Measurements from ENCODE around the gene GOLT1A.

Gene GOLT1A

DNA sequence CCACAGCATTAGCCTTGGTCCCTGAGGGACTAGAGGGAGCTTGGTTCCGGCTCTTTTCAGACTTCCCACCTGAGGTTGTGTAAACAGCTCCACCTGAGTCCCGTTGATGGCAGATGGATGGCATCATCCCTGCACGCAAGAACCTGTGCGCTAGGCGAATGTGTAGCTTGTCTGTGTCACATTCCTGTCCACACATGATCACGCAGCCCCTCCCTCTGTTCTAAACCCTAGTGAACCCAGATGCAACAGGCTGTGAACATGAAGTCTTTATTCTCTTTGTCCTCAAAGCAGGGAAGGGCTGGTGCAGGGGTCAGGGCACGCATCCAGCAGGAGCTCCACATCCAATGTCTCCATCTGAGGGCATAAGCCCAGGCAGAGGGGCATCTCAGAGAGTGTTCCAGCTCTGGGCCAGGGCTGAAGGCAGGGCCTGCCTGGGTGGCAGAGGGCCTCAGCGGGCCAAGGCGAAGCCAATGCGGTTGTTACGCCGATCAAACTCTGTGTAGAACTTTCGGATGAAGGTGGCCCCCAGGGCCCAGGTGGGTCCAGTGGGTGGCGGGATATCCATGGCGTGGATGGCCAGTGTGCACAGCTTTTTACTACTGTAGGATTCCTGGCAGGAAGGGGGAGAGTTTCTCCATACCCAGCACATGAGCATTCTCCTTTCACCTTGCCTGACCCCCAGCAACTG lies 59.1 kb downstream of the GOLT1A start:
- TF ChIP-seq, protein P1, sequence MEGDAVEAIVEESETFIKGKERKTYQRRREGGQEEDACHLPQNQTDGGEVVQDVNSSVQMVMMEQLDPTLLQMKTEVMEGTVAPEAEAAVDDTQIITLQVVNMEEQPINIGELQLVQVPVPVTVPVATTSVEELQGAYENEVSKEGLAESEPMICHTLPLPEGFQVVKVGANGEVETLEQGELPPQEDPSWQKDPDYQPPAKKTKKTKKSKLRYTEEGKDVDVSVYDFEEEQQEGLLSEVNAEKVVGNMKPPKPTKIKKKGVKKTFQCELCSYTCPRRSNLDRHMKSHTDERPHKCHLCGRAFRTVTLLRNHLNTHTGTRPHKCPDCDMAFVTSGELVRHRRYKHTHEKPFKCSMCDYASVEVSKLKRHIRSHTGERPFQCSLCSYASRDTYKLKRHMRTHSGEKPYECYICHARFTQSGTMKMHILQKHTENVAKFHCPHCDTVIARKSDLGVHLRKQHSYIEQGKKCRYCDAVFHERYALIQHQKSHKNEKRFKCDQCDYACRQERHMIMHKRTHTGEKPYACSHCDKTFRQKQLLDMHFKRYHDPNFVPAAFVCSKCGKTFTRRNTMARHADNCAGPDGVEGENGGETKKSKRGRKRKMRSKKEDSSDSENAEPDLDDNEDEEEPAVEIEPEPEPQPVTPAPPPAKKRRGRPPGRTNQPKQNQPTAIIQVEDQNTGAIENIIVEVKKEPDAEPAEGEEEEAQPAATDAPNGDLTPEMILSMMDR (IDR thresholded peaks at IDR 0.05; ENCODE audit: low read depth, low read length, missing control alignments), result no peak
- Histone ChIP-seq H3K4me3 (ENCODE audit: low read depth, low read length) (no peak overlapping the region), H3K36me3 (replicated peaks) (no peaks in the 10 kb centered on the region), H3K27me3 (replicated peaks) (no peaks in the 10 kb centered on the region), H3K27ac (no peak overlapping the region)
- in situ Hi-C loops (cut with HindIII; ENCODE audit: low pct_ligation_motif_present, low sequenced_read_pairs), result loop anchor here (25.0 kb wide), 1 partner anchor 208 kb away; the partner anchor contains the start of gene PLEKHA6
- DNase-seq, result no peak

DNA sequence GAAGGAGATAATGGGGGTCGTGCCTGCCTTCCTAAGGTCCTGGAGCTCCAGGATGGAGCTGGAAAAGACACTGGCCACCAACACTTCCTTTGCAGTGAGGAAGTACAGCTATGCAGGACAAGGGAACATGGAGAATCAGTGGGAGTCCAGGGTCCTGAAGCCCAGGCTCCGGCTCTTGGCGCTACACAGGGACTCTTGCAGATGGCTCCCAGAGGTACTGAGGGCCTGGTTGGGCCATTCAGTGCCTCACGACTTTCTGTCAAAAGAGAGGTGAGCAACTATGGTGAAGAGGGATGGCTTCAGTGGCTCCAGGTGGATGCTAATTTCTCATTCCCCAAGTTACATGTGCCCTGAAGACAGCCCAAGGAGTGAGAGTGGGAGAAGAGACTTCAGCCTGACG lies 60.1 kb downstream of the GOLT1A start:
- no peak for DNase-seq
- in situ Hi-C loops (cut with HindIII; ENCODE audit: low pct_ligation_motif_present, low sequenced_read_pairs), result loop anchor here (25.0 kb wide), 1 partner anchor 209 kb away; the partner anchor contains the start of gene PLEKHA6
- H3K27ac ChIP-seq, result no peak overlapping the region
- TF ChIP-seq, protein P1 (IDR thresholded peaks at IDR 0.05; ENCODE audit: low read depth, low read length, missing control alignments), result no peak
- no peak overlapping the region for H3K4me3 ChIP-seq (ENCODE audit: low read depth, low read length)
- H3K36me3 ChIP-seq (replicated peaks), result no peaks in the 10 kb centered on the region
- no peaks in the 10 kb centered on the region for H3K27me3 ChIP-seq (replicated peaks)

GRCh38 chr1:204152310-204153044 lies 61.3 kb downstream of the GOLT1A start:
- no peaks in the 10 kb centered on the region for H3K27me3 ChIP-seq (replicated peaks)
- no peak for DNase-seq
- H3K4me3 ChIP-seq (ENCODE audit: low read depth, low read length), result peak overlapping the region; percentile 55
- in situ Hi-C loops (cut with HindIII; ENCODE audit: low pct_ligation_motif_present, low sequenced_read_pairs), result loop anchor here (25.0 kb wide), 1 partner anchor 210 kb away; the partner anchor contains the start of gene PLEKHA6
- TF ChIP-seq, protein P1 (IDR thresholded peaks at IDR 0.05; ENCODE audit: low read depth, low read length, missing control alignments), result peak; percentile 4
- H3K27ac ChIP-seq, result no peak overlapping the region
- no peaks in the 10 kb centered on the region for H3K36me3 ChIP-seq (replicated peaks)

GRCh38 chr1:204151552-204152309 lies 62.1 kb downstream of the GOLT1A start, which contains the start of gene ETNK2:
TSS of gene ETNK2 (minus strand) at chr1:204152044. CDS start at chr1:204151852, 192 bp downstream.
- H3K27me3 ChIP-seq (replicated peaks), result no peaks in the 10 kb centered on the region
- no peak within 1 kb of the TSS for H3K27ac ChIP-seq

More at GRCh38 chr1:204151552-204152309, 62.1 kb downstream of the GOLT1A start, which contains the start of gene ETNK2:
- no peak for DNase-seq
- peak within 1 kb of the TSS; percentile 59 for H3K4me3 ChIP-seq (ENCODE audit: low read depth, low read length)
- TF ChIP-seq, protein P1 (IDR thresholded peaks at IDR 0.05; ENCODE audit: low read depth, low read length, missing control alignments), result no peak
- in situ Hi-C loops (cut with HindIII; ENCODE audit: low pct_ligation_motif_present, low sequenced_read_pairs), result loop anchor here (25.0 kb wide), 1 partner anchor 211 kb away; the partner anchor contains the start of gene PLEKHA6
- H3K36me3 ChIP-seq (replicated peaks), result no peaks in the 10 kb centered on the region
